Measurements from ENCODE around the gene AATK. TPM values are rescaled to one million over a fixed set of nuclear protein-coding genes. Genes with fewer than 3 reads are reported as not detected.

Gene AATK
- total and polyA plus RNA-seq, 4 donors, result 9.6 to 54.6 (median 23.7) TPM

DNA sequence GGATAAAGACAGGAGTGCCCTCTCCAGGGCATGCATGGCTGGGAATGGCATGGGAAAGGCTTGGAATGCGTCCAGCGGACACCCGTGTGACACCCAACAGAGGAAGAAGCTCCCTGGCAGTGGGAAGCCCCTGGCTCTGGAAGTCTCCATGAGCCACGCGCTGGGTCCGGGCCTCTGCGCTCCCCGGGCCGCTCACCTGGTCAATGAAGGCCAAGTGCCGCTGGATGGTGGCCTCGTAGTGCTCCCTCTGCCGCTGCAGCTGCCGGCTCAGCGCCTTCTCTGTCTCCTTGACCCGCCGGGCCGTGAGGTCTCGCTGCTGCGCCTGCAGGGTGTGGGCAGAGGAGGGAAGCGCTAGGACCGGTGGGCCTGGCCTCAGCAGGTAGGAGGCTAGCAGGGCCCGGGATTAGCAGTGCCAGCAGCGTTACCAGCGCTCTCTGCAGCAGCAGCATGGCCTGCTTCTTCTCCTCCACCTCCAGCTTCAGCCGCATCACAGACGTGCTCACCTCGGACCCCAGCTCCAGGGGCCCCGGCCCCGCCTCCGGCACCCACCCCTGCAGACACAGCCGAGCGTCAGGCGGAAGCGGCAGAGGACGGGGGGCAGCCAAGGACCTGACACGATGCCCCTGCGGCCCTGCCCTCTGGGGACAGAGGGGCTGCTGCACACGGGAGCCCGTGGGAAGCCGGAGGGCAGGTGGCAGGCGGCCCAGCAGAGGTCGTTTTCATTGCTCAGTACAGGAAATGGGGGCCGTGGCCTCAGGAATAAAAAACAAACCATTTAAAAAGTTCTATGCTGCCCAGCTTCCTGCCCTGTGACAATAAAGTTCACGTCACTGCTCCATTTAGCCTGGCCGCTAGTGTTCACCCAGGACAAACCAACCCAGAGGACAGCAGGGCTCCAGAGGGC is 30.7 kb upstream of the AATK start:
- Histone ChIP-seq H3K27ac (ENCODE audit: low read depth in 1 of 2, low read length in 1 of 2) (peak overlapping the region in 1 of 2 donors; percentile 16), H3K9ac (ENCODE audit: insufficient read depth in 1 of 2, low read length in 2 of 2) (no peak overlapping the region), H3K4me3 (no peak overlapping the region), H3K9me3 (ENCODE audit: control insufficient read depth in 4 of 4, insufficient read depth in 3 of 4, low read length in 3 of 4) (no peaks in the 10 kb centered on the region), H3K27me3 (ENCODE audit: control insufficient read depth in 3 of 3, insufficient read depth in 3 of 3, low read length in 2 of 3) (no peaks in the 10 kb centered on the region), H3K36me3 (ENCODE audit: control insufficient read depth in 4 of 4, insufficient read depth in 4 of 4, low read length in 4 of 4) (peaks cover 0 to 12% (median 2%) of the 10 kb centered on the region in 4 donors), H3K4me1 (ENCODE audit: control insufficient read depth in 5 of 5, insufficient read depth in 5 of 5, low read length in 5 of 5) (peaks cover 0 to 19% (median 0%) of the 10 kb centered on the region in 5 donors)
- 69 to 77% methylated on average over 45 of the region's 45 CpGs for WGBS, 2 donors
- peak in 1 of 3 donors; percentile 32 for DNase-seq
- ATAC-seq (ENCODE audit: insufficient read depth, low FRiP score), result no peak
- TF ChIP-seq CTCF (IDR thresholded peaks at IDR 0.05; ENCODE audit: control extremely low read depth, extremely low read depth), result no peak

GRCh38 chr17:81195941-81196495 is 30.0 kb upstream of the AATK start:
- Histone ChIP-seq H3K9ac (ENCODE audit: insufficient read depth in 1 of 2, low read length in 2 of 2) (no peak overlapping the region), H3K4me1 (ENCODE audit: control insufficient read depth in 5 of 5, insufficient read depth in 5 of 5, low read length in 5 of 5) (peaks cover 0 to 19% (median 0%) of the 10 kb centered on the region in 5 donors), H3K4me3 (no peak overlapping the region), H3K27ac (ENCODE audit: low read depth in 1 of 2, low read length in 1 of 2) (no peak overlapping the region), H3K9me3 (ENCODE audit: control insufficient read depth in 4 of 4, insufficient read depth in 3 of 4, low read length in 3 of 4) (no peaks in the 10 kb centered on the region), H3K27me3 (ENCODE audit: control insufficient read depth in 3 of 3, insufficient read depth in 3 of 3, low read length in 2 of 3) (no peaks in the 10 kb centered on the region), H3K36me3 (ENCODE audit: control insufficient read depth in 4 of 4, insufficient read depth in 4 of 4, low read length in 4 of 4) (peaks cover 0 to 13% (median 0%) of the 10 kb centered on the region in 4 donors)
- no peak for TF ChIP-seq CTCF (IDR thresholded peaks at IDR 0.05; ENCODE audit: control extremely low read depth, extremely low read depth)
- ATAC-seq (ENCODE audit: insufficient read depth, low FRiP score) (no peak), DNase-seq (no peak)
- 87 to 89% methylated on average over 14 of the region's 14 CpGs for WGBS, 2 donors

- 93 to 95% methylated on average over 37 of the region's 37 CpGs for WGBS, 2 donors
- no peak overlapping the region for H3K27ac ChIP-seq (ENCODE audit: low read depth in 1 of 2, low read length in 1 of 2)
- ATAC-seq (ENCODE audit: insufficient read depth, low FRiP score), result no peak
Measured at GRCh38 chr17:81194941-81195901, 29.2 kb upstream of the AATK start.

More at GRCh38 chr17:81194941-81195901, 29.2 kb upstream of the AATK start:
- Histone ChIP-seq H3K4me1 (ENCODE audit: control insufficient read depth in 5 of 5, insufficient read depth in 5 of 5, low read length in 5 of 5) (peaks cover 0 to 19% (median 0%) of the 10 kb centered on the region in 5 donors), H3K9ac (ENCODE audit: insufficient read depth in 1 of 2, low read length in 2 of 2) (no peak overlapping the region), H3K4me3 (no peak overlapping the region), H3K9me3 (ENCODE audit: control insufficient read depth in 4 of 4, insufficient read depth in 3 of 4, low read length in 3 of 4) (no peaks in the 10 kb centered on the region), H3K36me3 (ENCODE audit: control insufficient read depth in 4 of 4, insufficient read depth in 4 of 4, low read length in 4 of 4) (peaks cover 0 to 18% (median 0%) of the 10 kb centered on the region in 4 donors), H3K27me3 (ENCODE audit: control insufficient read depth in 3 of 3, insufficient read depth in 3 of 3, low read length in 2 of 3) (no peaks in the 10 kb centered on the region)
- no peak for TF ChIP-seq CTCF (IDR thresholded peaks at IDR 0.05; ENCODE audit: control extremely low read depth, extremely low read depth)
- no peak for DNase-seq
